WTC11 (cell line): ENCODE results near the gene SUCLG2. TPM values are rescaled to one million over a fixed set of nuclear protein-coding genes. Genes with fewer than 3 reads are reported as not detected.
"Not testable (repeated sequence)": the region's sequence is repeated elsewhere in the genome, so short reads cannot be mapped to it uniquely, and the experiment has no call there.

Experiments used
- ATAC-seq: fragments of 200-7000 bp; cut with Tn5 transposase; 2 replicates; pipeline ENCODE4 v1.10.0; 2021; ENCODE audit warnings: mild to moderate bottlenecking, moderate library complexity
- CTCF ChIA-PET: fragments of 300-600 bp; sonication (Branson Sonifier 250); formaldehyde crosslinking; loops from one replicate; lab custom pipeline; 2021; ENCODE audit warnings: antibody characterized with exemption; lab: Charles Lee
- POLR2A ChIA-PET: fragments of 350-600 bp; sonication (Branson Sonifier 250); formaldehyde crosslinking; loops from one replicate; lab custom pipeline; 2021; ENCODE audit warnings: antibody characterized with exemption; lab: Charles Lee
- DNase-seq: peaks from one replicate; pipeline ENCODE4 v3.0.0; 2021; ENCODE audit warnings: low spot score
- H3K27ac Mint-ChIP-seq: 2 replicates; pipeline ENCODE4 v1.8.0; 2021; ENCODE audit warnings: mixed read lengths
- H3K27me3 Mint-ChIP-seq: 2 replicates; pipeline ENCODE4 v1.8.0; 2021; ENCODE audit warnings: low read depth, mild to moderate bottlenecking, moderate library complexity, mixed read lengths
- H3K36me3 Mint-ChIP-seq: 2 replicates; pipeline ENCODE4 v1.8.0; 2021; ENCODE audit warnings: mixed read lengths
- H3K4me1 Mint-ChIP-seq: 2 replicates; pipeline ENCODE4 v1.8.0; 2022; ENCODE audit warnings: mixed read lengths
- H3K4me3 Mint-ChIP-seq: 2 replicates; pipeline ENCODE4 v1.8.0; 2021; ENCODE audit warnings: mild to moderate bottlenecking, moderate library complexity, mixed read lengths
- H3K9me3 Mint-ChIP-seq: 2 replicates; pipeline ENCODE4 v1.8.0; 2021; ENCODE audit warnings: mixed read lengths
- ATF1 ChIP-seq: sonication (generic); formaldehyde crosslinking; IDR thresholded peaks from 2 replicates; pipeline ENCODE4 v1.8.1; 2023; ENCODE audit warnings: mild to moderate bottlenecking, moderate library complexity, missing genetic modification reagents
- EMX1 ChIP-seq: fragments of 250-450 bp; sonication (Bioruptor Pico); IDR thresholded peaks from 2 replicates; pipeline ENCODE4 v1.8.0; 2021; ENCODE audit warnings: mild to moderate bottlenecking
- FOXJ3 ChIP-seq: sonication (generic); formaldehyde crosslinking; IDR thresholded peaks from 2 replicates; pipeline ENCODE4 v1.9.0; 2021; ENCODE audit warnings: missing genetic modification reagents, mild to moderate bottlenecking, borderline replicate concordance
- FOXK1 ChIP-seq: sonication (generic); formaldehyde crosslinking; IDR thresholded peaks from 2 replicates; pipeline ENCODE4 v1.8.0; 2022; ENCODE audit warnings: mild to moderate bottlenecking, moderate library complexity, missing genetic modification reagents
- FOXP1 ChIP-seq: sonication (generic); formaldehyde crosslinking; IDR thresholded peaks from 2 replicates; pipeline ENCODE4 v1.8.0; 2022; ENCODE audit warnings: missing genetic modification reagents, mild to moderate bottlenecking, moderate library complexity, borderline replicate concordance
- NFE2L1 ChIP-seq: sonication (generic); formaldehyde crosslinking; IDR thresholded peaks from 2 replicates; pipeline ENCODE4 v1.8.1; 2023; ENCODE audit warnings: missing genetic modification reagents
- RORB ChIP-seq: fragments of 250-450 bp; sonication (Bioruptor Pico); IDR thresholded peaks from 2 replicates; pipeline ENCODE4 v1.9.0; 2021; ENCODE audit warnings: mild to moderate bottlenecking
- SMAD4 ChIP-seq: sonication (generic); formaldehyde crosslinking; IDR thresholded peaks from 2 replicates; pipeline ENCODE4 v1.8.0; 2022; ENCODE audit warnings: mild to moderate bottlenecking, missing genetic modification reagents
- ZBTB21 ChIP-seq: sonication (generic); formaldehyde crosslinking; IDR thresholded peaks from 2 replicates; pipeline ENCODE4 v1.8.1; 2023; ENCODE audit warnings: mild to moderate bottlenecking, missing genetic modification reagents, borderline replicate concordance
- ZNF671 ChIP-seq: fragments of 250-450 bp; sonication (Bioruptor Pico); IDR thresholded peaks from 2 replicates; pipeline ENCODE4 v1.8.0; 2021; ENCODE audit warnings: mild to moderate bottlenecking
- total RNA-seq: library from RNA; stranded (reverse); gene quantifications from 3 replicates; pipeline ENCODE4 v1.2.3, GENCODE V29; 2021
- TF ChIP-seq, protein P1 (sequence below): sonication (generic); formaldehyde crosslinking; IDR thresholded peaks from 2 replicates; pipeline ENCODE4 v1.8.1; 2023; ENCODE audit warnings: mild to moderate bottlenecking, moderate library complexity, missing genetic modification reagents
- TF ChIP-seq, protein P2 (sequence below): sonication (generic); formaldehyde crosslinking; conservative IDR thresholded peaks from 2 replicates; pipeline ENCODE4 v1.8.1; 2022; ENCODE audit warnings: mild to moderate bottlenecking, missing genetic modification reagents
- TF ChIP-seq, protein P3 (sequence below): sonication (generic); formaldehyde crosslinking; IDR thresholded peaks from 2 replicates; pipeline ENCODE4 v1.8.1; 2023; ENCODE audit warnings: mild to moderate bottlenecking, missing genetic modification reagents, moderate library complexity
- TF ChIP-seq, protein P4 (sequence below): sonication (generic); formaldehyde crosslinking; IDR thresholded peaks from 2 replicates; pipeline ENCODE4 v1.8.0; 2022; ENCODE audit warnings: mild to moderate bottlenecking, missing genetic modification reagents
- TF ChIP-seq, protein P5 (sequence below): sonication (generic); formaldehyde crosslinking; IDR thresholded peaks from 2 replicates; pipeline ENCODE4 v1.8.1; 2023; ENCODE audit warnings: mild to moderate bottlenecking, missing genetic modification reagents, moderate library complexity
- TF ChIP-seq, protein P6 (sequence below): fragments of 250-450 bp; sonication (Bioruptor Pico); IDR thresholded peaks from 2 replicates; pipeline ENCODE4 v1.9.0; 2021; ENCODE audit warnings: mild to moderate bottlenecking, borderline replicate concordance
- TF ChIP-seq, protein P7 (sequence below): sonication (generic); formaldehyde crosslinking; IDR thresholded peaks from 2 replicates; pipeline ENCODE4 v1.8.1; 2022; ENCODE audit warnings: mild to moderate bottlenecking, missing genetic modification reagents, moderate library complexity, borderline replicate concordance

The SUCLG2 gene
- total RNA-seq, 1 experiment from 2014 or later: 39.7 TPM

DNA sequence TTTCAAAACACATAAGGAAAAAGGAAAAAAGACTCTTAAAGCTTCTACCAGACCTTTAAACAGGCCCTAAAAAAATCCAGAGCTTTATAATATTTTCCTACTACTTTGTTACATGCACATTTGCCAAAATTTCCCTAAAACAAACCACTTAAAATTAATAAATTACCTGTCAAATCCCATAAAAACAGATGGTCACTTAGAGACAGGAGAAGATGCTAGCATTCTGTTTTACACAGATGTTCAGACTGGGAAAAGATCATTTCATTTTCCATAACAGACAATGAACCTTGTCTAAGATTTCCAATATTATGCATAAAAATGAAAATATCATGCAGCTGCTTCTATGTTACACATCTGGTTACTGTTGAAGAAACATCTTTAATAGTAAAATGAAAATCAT lies 66.6 kb downstream of the SUCLG2 start:
- no peaks in the 10 kb centered on the region for H3K9me3 Mint-ChIP-seq
- ATAC-seq: no peak
- TF ChIP-seq, protein P1, sequence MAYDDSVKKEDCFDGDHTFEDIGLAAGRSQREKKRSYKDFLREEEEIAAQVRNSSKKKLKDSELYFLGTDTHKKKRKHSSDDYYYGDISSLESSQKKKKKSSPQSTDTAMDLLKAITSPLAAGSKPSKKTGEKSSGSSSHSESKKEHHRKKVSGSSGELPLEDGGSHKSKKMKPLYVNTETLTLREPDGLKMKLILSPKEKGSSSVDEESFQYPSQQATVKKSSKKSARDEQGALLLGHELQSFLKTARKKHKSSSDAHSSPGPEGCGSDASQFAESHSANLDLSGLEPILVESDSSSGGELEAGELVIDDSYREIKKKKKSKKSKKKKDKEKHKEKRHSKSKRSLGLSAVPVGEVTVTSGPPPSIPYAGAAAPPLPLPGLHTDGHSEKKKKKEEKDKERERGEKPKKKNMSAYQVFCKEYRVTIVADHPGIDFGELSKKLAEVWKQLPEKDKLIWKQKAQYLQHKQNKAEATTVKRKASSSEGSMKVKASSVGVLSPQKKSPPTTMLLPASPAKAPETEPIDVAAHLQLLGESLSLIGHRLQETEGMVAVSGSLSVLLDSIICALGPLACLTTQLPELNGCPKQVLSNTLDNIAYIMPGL (CRISPR knock-in tag): no peak
- TF ChIP-seq ZNF671 (CRISPR knock-in tag): no peak
- TF ChIP-seq FOXJ3 (CRISPR knock-in tag): no peak
- TF ChIP-seq, protein P2, sequence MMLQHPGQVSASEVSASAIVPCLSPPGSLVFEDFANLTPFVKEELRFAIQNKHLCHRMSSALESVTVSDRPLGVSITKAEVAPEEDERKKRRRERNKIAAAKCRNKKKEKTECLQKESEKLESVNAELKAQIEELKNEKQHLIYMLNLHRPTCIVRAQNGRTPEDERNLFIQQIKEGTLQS (CRISPR knock-in tag): no peak
- TF ChIP-seq, protein P3, sequence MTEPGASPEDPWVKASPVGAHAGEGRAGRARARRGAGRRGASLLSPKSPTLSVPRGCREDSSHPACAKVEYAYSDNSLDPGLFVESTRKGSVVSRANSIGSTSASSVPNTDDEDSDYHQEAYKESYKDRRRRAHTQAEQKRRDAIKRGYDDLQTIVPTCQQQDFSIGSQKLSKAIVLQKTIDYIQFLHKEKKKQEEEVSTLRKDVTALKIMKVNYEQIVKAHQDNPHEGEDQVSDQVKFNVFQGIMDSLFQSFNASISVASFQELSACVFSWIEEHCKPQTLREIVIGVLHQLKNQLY: no peak
- TF ChIP-seq ZBTB21: no peak
- TF ChIP-seq ATF1 (CRISPR knock-in tag): no peak
- TF ChIP-seq, protein P4, sequence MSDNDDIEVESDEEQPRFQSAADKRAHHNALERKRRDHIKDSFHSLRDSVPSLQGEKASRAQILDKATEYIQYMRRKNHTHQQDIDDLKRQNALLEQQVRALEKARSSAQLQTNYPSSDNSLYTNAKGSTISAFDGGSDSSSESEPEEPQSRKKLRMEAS (CRISPR knock-in tag): no peak
- CTCF ChIA-PET: no interaction called here
- peaks cover 11% of the 10 kb centered on the region for H3K36me3 Mint-ChIP-seq
- no peak for DNase-seq
- no peak overlapping the region for H3K27ac Mint-ChIP-seq
- H3K4me1 Mint-ChIP-seq: peaks cover 9% of the 10 kb centered on the region
- H3K4me3 Mint-ChIP-seq: no peak overlapping the region
- POLR2A ChIA-PET: no interaction called here
- H3K27me3 Mint-ChIP-seq: no peaks in the 10 kb centered on the region

DNA sequence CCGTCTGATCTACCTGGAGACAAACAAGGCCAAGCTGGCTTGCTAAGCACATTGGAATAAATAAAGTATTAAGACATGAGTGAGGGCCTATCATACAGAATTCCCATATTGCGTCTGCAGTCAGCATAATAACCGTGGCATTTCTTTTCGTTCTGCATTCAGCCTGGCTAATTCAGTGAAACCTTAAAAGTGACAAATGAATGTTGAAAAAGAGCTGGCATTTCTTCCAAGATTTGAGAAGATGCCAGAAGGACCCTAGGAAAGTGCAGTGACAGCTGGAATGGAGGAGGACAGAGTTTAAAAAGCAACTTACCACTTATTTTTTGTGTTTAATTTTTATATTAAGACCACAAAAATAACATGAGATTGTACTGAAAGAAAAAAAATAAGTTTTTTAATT lies 67.1 kb downstream of the SUCLG2 start:
- Mint-ChIP-seq H3K9me3 (no peaks in the 10 kb centered on the region), H3K27ac (no peak overlapping the region), H3K4me1 (peaks cover 9% of the 10 kb centered on the region), H3K27me3 (no peaks in the 10 kb centered on the region), H3K36me3 (peaks cover 11% of the 10 kb centered on the region), H3K4me3 (no peak overlapping the region)
- ATAC-seq (no peak), DNase-seq (no peak)
- CTCF ChIA-PET: no interaction called here
- POLR2A ChIA-PET: interaction anchor here (1.1 kb wide), 1 partner anchor 57 kb away, joined by 3 read pairs; no protein-coding TSS in a partner anchor
- TF ChIP-seq EMX1 (CRISPR knock-in tag): no peak
- TF ChIP-seq RORB (CRISPR knock-in tag): no peak
- TF ChIP-seq, protein P5, sequence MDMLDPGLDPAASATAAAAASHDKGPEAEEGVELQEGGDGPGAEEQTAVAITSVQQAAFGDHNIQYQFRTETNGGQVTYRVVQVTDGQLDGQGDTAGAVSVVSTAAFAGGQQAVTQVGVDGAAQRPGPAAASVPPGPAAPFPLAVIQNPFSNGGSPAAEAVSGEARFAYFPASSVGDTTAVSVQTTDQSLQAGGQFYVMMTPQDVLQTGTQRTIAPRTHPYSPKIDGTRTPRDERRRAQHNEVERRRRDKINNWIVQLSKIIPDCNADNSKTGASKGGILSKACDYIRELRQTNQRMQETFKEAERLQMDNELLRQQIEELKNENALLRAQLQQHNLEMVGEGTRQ (CRISPR knock-in tag): no peak
- TF ChIP-seq FOXP1: no peak
- TF ChIP-seq NFE2L1 (CRISPR knock-in tag): no peak
- TF ChIP-seq, protein P6, sequence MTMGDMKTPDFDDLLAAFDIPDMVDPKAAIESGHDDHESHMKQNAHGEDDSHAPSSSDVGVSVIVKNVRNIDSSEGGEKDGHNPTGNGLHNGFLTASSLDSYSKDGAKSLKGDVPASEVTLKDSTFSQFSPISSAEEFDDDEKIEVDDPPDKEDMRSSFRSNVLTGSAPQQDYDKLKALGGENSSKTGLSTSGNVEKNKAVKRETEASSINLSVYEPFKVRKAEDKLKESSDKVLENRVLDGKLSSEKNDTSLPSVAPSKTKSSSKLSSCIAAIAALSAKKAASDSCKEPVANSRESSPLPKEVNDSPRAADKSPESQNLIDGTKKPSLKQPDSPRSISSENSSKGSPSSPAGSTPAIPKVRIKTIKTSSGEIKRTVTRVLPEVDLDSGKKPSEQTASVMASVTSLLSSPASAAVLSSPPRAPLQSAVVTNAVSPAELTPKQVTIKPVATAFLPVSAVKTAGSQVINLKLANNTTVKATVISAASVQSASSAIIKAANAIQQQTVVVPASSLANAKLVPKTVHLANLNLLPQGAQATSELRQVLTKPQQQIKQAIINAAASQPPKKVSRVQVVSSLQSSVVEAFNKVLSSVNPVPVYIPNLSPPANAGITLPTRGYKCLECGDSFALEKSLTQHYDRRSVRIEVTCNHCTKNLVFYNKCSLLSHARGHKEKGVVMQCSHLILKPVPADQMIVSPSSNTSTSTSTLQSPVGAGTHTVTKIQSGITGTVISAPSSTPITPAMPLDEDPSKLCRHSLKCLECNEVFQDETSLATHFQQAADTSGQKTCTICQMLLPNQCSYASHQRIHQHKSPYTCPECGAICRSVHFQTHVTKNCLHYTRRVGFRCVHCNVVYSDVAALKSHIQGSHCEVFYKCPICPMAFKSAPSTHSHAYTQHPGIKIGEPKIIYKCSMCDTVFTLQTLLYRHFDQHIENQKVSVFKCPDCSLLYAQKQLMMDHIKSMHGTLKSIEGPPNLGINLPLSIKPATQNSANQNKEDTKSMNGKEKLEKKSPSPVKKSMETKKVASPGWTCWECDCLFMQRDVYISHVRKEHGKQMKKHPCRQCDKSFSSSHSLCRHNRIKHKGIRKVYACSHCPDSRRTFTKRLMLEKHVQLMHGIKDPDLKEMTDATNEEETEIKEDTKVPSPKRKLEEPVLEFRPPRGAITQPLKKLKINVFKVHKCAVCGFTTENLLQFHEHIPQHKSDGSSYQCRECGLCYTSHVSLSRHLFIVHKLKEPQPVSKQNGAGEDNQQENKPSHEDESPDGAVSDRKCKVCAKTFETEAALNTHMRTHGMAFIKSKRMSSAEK (CRISPR knock-in tag): no peak
- TF ChIP-seq, protein P7, sequence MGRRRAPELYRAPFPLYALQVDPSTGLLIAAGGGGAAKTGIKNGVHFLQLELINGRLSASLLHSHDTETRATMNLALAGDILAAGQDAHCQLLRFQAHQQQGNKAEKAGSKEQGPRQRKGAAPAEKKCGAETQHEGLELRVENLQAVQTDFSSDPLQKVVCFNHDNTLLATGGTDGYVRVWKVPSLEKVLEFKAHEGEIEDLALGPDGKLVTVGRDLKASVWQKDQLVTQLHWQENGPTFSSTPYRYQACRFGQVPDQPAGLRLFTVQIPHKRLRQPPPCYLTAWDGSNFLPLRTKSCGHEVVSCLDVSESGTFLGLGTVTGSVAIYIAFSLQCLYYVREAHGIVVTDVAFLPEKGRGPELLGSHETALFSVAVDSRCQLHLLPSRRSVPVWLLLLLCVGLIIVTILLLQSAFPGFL (CRISPR knock-in tag): no peak
- no peak for TF ChIP-seq FOXK1 (CRISPR knock-in tag)
- TF ChIP-seq SMAD4 (CRISPR knock-in tag): no peak

DNA sequence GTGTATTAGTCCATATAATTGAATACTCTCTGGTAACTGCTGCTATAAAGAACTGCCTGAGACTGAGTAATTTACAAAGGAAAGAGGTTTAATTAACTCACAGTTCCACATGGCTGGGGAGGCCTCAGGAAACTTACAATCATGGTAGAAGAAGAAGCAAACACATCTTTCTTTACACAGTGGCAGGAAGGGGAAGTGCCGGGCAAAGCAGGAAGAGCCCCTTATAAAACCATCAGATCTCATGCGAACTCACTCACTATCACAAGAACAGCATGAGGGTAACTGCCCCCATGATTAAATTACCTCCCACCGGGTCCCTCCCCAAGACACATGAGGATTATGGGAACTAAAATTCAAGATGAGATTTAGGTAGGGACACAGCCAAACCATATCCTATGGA lies 69.8 kb downstream of the SUCLG2 start:
- ATAC-seq, H3K9me3 Mint-ChIP-seq, H3K36me3 Mint-ChIP-seq, H3K4me1 Mint-ChIP-seq, CTCF ChIA-PET, POLR2A ChIA-PET, DNase-seq, H3K4me3 Mint-ChIP-seq, H3K27me3 Mint-ChIP-seq: not testable (repeated sequence)
- peak overlapping the region; percentile 64; the same call in 1 of the 2 replicates for H3K27ac Mint-ChIP-seq
